KMS-11 (cell line): ENCODE data around the gene P2RY14.

Source experiments
- H2AFZ ChIP-seq: fragments of 200-600 bp; sonication (generic); 2 replicates; pipeline ENCODE4 v1.6.1; 2016; ENCODE audit warnings: antibody characterized with exemption, mixed run types, low read depth
- H3K27ac ChIP-seq: fragments of 200-600 bp; sonication (generic); 2 replicates; pipeline ENCODE4 v1.6.1; 2016; ENCODE audit warnings: mild to moderate bottlenecking, mixed run types
- H3K27me3 ChIP-seq: fragments of 200-600 bp; sonication (generic); 2 replicates; pipeline ENCODE4 v1.6.1; 2017; ENCODE audit warnings: mild to moderate bottlenecking, low read depth, mixed run types, moderate library complexity; ENCODE audit not compliant: insufficient read depth
- H3K36me3 ChIP-seq: fragments of 200-600 bp; sonication (generic); 2 replicates; pipeline ENCODE4 v1.6.1; 2017; ENCODE audit warnings: mild to moderate bottlenecking, mixed run types; ENCODE audit not compliant: insufficient read depth
- H3K4me1 ChIP-seq: fragments of 200-600 bp; sonication (generic); 2 replicates; pipeline ENCODE4 v1.6.1; 2016; ENCODE audit warnings: mild to moderate bottlenecking, low read depth, mixed run types; ENCODE audit not compliant: poor library complexity, severe bottlenecking
- H3K4me2 ChIP-seq: fragments of 200-600 bp; sonication (generic); 2 replicates; pipeline ENCODE4 v1.7.0; 2016; ENCODE audit warnings: mild to moderate bottlenecking, mixed run types
- H3K4me3 ChIP-seq: fragments of 200-600 bp; sonication (generic); IDR thresholded peaks from 2 replicates; pipeline ENCODE4 v1.6.1; 2017; ENCODE audit warnings: low read depth, low read length, mixed read lengths; ENCODE audit not compliant: insufficient read depth
- H3K79me2 ChIP-seq: fragments of 200-600 bp; sonication (generic); 2 replicates; pipeline ENCODE4 v1.6.1; 2016; ENCODE audit warnings: low read depth, mixed run types; ENCODE audit not compliant: insufficient read depth
- H3K9ac ChIP-seq: fragments of 200-600 bp; sonication (generic); 2 replicates; pipeline ENCODE4 v1.6.1; 2016; ENCODE audit warnings: mild to moderate bottlenecking, mixed run types
- H4K20me1 ChIP-seq: fragments of 200-600 bp; sonication (generic); 2 replicates; pipeline ENCODE4 v1.6.1; 2016; ENCODE audit warnings: mild to moderate bottlenecking, mixed run types; ENCODE audit not compliant: insufficient read depth
- TF ChIP-seq, protein P1 (sequence below): fragments of 200-600 bp; sonication (generic); conservative IDR thresholded peaks from 2 replicates; pipeline ENCODE4 v1.6.1; 2017; ENCODE audit warnings: low read depth, mild to moderate bottlenecking, antibody characterized with exemption, low read length, moderate library complexity, mixed read lengths

Gene P2RY14

GRCh38 chr3:151228666-151229040 is 49.7 kb downstream of the P2RY14 start:
- no peak overlapping the region for H3K27ac ChIP-seq
- no peaks in the 10 kb centered on the region for H4K20me1 ChIP-seq
- no peak overlapping the region for H3K4me3 ChIP-seq
- H3K9ac ChIP-seq, result no peak overlapping the region
- 0 out of 2 replicates have a peak overlapping the region, but pooled peaks have one; percentile 9 for H2AFZ ChIP-seq
- H3K4me1 ChIP-seq, result peaks cover 15% of the 10 kb centered on the region
- TF ChIP-seq, protein P1, sequence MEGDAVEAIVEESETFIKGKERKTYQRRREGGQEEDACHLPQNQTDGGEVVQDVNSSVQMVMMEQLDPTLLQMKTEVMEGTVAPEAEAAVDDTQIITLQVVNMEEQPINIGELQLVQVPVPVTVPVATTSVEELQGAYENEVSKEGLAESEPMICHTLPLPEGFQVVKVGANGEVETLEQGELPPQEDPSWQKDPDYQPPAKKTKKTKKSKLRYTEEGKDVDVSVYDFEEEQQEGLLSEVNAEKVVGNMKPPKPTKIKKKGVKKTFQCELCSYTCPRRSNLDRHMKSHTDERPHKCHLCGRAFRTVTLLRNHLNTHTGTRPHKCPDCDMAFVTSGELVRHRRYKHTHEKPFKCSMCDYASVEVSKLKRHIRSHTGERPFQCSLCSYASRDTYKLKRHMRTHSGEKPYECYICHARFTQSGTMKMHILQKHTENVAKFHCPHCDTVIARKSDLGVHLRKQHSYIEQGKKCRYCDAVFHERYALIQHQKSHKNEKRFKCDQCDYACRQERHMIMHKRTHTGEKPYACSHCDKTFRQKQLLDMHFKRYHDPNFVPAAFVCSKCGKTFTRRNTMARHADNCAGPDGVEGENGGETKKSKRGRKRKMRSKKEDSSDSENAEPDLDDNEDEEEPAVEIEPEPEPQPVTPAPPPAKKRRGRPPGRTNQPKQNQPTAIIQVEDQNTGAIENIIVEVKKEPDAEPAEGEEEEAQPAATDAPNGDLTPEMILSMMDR, result no peak
- no peaks in the 10 kb centered on the region for H3K36me3 ChIP-seq
- no peak overlapping the region for H3K4me2 ChIP-seq
- H3K27me3 ChIP-seq, result no peaks in the 10 kb centered on the region
- no peaks in the 10 kb centered on the region for H3K79me2 ChIP-seq

DNA sequence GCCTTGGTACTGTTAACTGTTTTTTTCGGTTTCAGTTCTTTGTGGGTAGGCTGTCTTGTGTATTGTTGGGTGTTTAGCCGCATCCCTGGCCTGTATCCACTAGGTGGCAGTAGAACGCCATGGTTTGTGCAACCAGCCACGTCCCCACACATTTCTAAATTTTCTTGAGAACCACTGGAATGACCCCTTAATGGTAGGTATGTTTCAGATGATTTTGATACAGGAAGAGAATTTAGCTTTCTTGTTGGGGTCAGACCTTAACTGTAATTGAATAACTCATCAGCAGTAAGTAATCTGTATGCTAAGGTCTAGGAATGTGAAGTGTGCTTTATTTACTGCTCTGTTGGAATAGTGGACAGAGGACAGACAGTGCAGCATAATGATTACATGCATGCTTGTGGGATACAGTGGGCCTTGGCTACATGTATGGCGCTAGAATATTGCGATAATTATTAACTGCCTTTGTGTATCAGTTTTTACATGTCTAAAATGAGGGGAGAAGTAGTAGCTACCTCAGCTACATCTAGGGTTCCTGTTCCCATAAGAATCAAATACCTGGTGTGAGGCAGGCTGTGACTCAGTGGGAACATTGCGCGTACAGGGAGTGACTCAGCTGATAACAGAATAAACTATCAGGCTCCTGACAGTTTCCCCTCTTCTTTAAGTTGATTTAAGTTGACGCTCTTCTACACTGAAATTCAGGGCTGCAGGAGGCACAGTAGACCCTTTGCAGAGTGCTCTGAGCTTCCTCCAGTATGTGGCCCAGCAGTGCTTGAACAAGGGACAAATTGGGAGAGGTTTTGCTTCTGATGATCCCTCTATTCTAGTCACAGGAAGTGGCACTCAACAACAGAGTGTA is 50.3 kb downstream of the P2RY14 start:
- no peak overlapping the region for H3K9ac ChIP-seq
- H4K20me1 ChIP-seq, result no peaks in the 10 kb centered on the region
- TF ChIP-seq, protein P1, result peak; percentile 96
- no peaks in the 10 kb centered on the region for H3K79me2 ChIP-seq
- peaks cover 15% of the 10 kb centered on the region for H3K4me1 ChIP-seq
- no peaks in the 10 kb centered on the region for H3K36me3 ChIP-seq
- peak overlapping the region; percentile 18; the same call in 1 of the 2 replicates for H3K4me2 ChIP-seq
- H3K27me3 ChIP-seq, result no peaks in the 10 kb centered on the region
- H3K27ac ChIP-seq, result no peak overlapping the region
- no peak overlapping the region for H3K4me3 ChIP-seq
- H2AFZ ChIP-seq, result peak overlapping the region; percentile 9

DNA sequence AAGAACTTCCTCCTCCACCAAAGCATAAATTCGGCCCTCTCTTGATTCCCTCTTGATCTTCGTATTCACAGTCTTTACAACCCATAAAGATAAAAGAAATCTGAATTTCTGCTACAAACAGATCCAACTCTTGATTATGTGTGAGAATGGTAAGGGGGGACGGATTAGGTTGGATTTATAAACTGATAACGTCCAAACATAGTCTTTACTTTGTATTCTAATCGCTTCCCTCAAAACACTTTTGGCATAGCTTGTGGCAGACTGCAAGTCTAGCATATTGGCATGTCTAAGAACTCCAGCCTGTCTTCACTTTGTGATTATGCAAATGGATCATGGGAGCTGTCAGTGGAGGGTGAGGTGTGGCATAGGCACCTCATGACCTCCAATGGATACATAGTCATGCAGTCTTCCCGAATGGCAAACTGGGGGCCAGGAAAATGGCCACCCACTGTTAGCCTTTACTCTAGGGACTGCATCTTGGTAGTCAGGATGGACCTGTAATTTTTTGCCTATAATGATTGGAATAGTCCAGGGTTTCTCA is 51.0 kb downstream of the P2RY14 start:
- Histone ChIP-seq H4K20me1 (no peaks in the 10 kb centered on the region), H3K36me3 (no peaks in the 10 kb centered on the region), H3K4me2 (peak overlapping the region; percentile 18), H3K9ac (no peak overlapping the region), H3K27ac (no peak overlapping the region), H3K79me2 (no peaks in the 10 kb centered on the region), H3K4me3 (no peak overlapping the region), H3K27me3 (no peaks in the 10 kb centered on the region), H3K4me1 (peaks cover 15% of the 10 kb centered on the region), H2AFZ (no peak overlapping the region)
- TF ChIP-seq, protein P1, result no peak

DNA sequence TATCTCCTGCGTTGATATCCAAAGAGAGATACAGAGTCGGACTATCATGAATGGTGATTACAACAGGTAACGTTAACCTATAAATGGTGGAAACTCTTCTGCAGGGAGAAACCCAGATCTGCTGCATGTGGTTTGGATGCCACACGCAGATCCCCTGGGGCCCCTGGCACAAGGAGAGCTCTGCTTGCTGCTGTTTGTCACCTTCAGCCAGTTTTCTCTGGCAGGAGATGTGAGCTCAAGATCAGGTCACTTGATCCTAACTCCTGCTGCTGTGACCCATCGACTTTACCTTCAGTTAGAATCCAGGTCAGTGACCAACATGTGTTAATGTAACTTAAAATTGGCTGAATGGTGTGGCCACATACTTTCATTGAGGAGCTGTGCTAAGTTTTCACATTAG is 51.5 kb downstream of the P2RY14 start:
- Histone ChIP-seq H3K4me1 (peaks cover 15% of the 10 kb centered on the region), H3K4me3 (no peak overlapping the region), H3K27ac (no peak overlapping the region), H4K20me1 (no peaks in the 10 kb centered on the region), H3K9ac (no peak overlapping the region), H3K4me2 (no peak overlapping the region), H3K27me3 (no peaks in the 10 kb centered on the region), H2AFZ (no peak overlapping the region), H3K36me3 (no peaks in the 10 kb centered on the region), H3K79me2 (no peaks in the 10 kb centered on the region)
- TF ChIP-seq, protein P1, result no peak
